GM12878 (cell line): ENCODE data around the gene WBP4. TPM values are rescaled to one million over a fixed set of nuclear protein-coding genes. Genes with fewer than 3 reads are reported as not detected.

Source experiments
- ATAC-seq: fragments of 200-7000 bp; cut with Tn5 transposase; 3 replicates; pipeline ENCODE4 v1.9.1; 2020; ENCODE audit warnings: mild to moderate bottlenecking, moderate library complexity
- BruUV-seq: library from RNA; stranded (reverse); fragments of 400-500 nt; replicated peaks from 2 replicates; lab custom pipeline; 2021; lab: Mats Ljungman, UMichigan
- CTCF ChIA-PET: fragments of 300-600 bp; sonication (Branson Sonifier 250); formaldehyde crosslinking; extraction: SDS; loops from one replicate; lab custom pipeline; 2021; ENCODE audit warnings: inconsistent platforms; lab: Yijun Ruan, JAX
- POLR2A ChIA-PET: fragments of 350-600 bp; formaldehyde crosslinking; extraction: SDS; loops from one replicate; lab custom pipeline; 2021; ENCODE audit warnings: inconsistent platforms; lab: Charles Lee
- RAD21 ChIA-PET: fragments of 300-600 bp; sonication (Branson Sonifier 250); formaldehyde crosslinking; loops from one replicate; lab custom pipeline; 2023; ENCODE audit warnings: antibody characterized with exemption; ENCODE audit not compliant: unreplicated experiment; lab: Charles Lee
- SMC1A ChIA-PET: fragments of 300-600 bp; sonication (Branson Sonifier 250); formaldehyde crosslinking; loops from one replicate; lab custom pipeline; 2023; ENCODE audit not compliant: unreplicated experiment, uncharacterized antibody; lab: Charles Lee
- DNase-seq: peaks from one replicate; pipeline ENCODE4 v3.0.0-alpha.2; 2011; ENCODE audit warnings: low read depth, low spot score
- FAIRE-seq: peaks from 3 replicates; lab custom pipeline; 2011; peaks lifted over from hg19 to GRCh38; lab: Jason Lieb, UNC
- H2AFZ ChIP-seq: 2 replicates; pipeline ENCODE4 v1.6.0; 2011; ENCODE audit warnings: low read depth, low read length, control low read depth; ENCODE audit not compliant: control insufficient read depth
- H3K27ac ChIP-seq: 2 replicates; pipeline ENCODE4 v1.5.1; 2011; ENCODE audit warnings: control low read depth; ENCODE audit not compliant: control insufficient read depth, insufficient read depth
- H3K27me3 ChIP-seq, 2 experiments: replicated peaks in 1 of 2; 2 replicates each; pipeline versions ENCODE4 v1.6.0 to v1.6.1; 2011; ENCODE audit warnings: low read length in 1 of 2; ENCODE audit not compliant: control insufficient read depth in 2 of 2, insufficient read depth in 2 of 2
- H3K36me3 ChIP-seq, 2 experiments: 2 replicates each; pipeline ENCODE4 v1.5.1; 2011; ENCODE audit warnings: low read length in 1 of 2; ENCODE audit not compliant: control insufficient read depth in 2 of 2, insufficient read depth in 2 of 2
- H3K4me1 ChIP-seq: 2 replicates; pipeline ENCODE4 v1.6.1; 2011; ENCODE audit warnings: mild to moderate bottlenecking, low read length, moderate library complexity, mixed read lengths; ENCODE audit not compliant: control insufficient read depth, insufficient read depth
- H3K4me2 ChIP-seq: 2 replicates; pipeline ENCODE4 v1.6.0; 2011; ENCODE audit warnings: control low read depth; ENCODE audit not compliant: control insufficient read depth, insufficient read depth
- H3K4me3 ChIP-seq: fragments of 200-600 bp; sonication (generic); 2 replicates; pipeline ENCODE4 v1.5.1; 2016
- H3K79me2 ChIP-seq: 2 replicates; pipeline ENCODE4 v1.6.0; 2011; ENCODE audit warnings: low read length; ENCODE audit not compliant: control insufficient read depth, insufficient read depth
- H3K9ac ChIP-seq: 2 replicates; pipeline ENCODE4 v1.8.0; 2011; ENCODE audit warnings: low read length, control low read depth, mixed read lengths; ENCODE audit not compliant: control insufficient read depth, insufficient read depth
- H3K9me3 ChIP-seq: replicated peaks from 3 replicates; pipeline ENCODE4 v1.5.1; 2011; ENCODE audit warnings: mild to moderate bottlenecking, low read length; ENCODE audit not compliant: control insufficient read depth, insufficient read depth
- H4K20me1 ChIP-seq: 2 replicates; pipeline ENCODE4 v1.6.0; 2011; ENCODE audit not compliant: control insufficient read depth, insufficient read depth
- CBFB ChIP-seq: IDR thresholded peaks from 2 replicates; pipeline ENCODE4 v1.6.1; 2016; ENCODE audit warnings: antibody characterized with exemption, low read depth
- CHD1 ChIP-seq: IDR thresholded peaks from 2 replicates; pipeline ENCODE4 v1.6.1; 2012; ENCODE audit warnings: low read depth, low read length, improper control_type of control experiment
- CTCF ChIP-seq, 3 experiments: IDR thresholded peaks in 2 of 3; conservative IDR thresholded peaks in 1 of 3; 2 replicates each; pipeline ENCODE4 v1.5.1; 2011; ENCODE audit warnings: low read depth in 3 of 3, low read length in 3 of 3, mild to moderate bottlenecking in 3 of 3, control low read depth in 2 of 3, moderate library complexity in 2 of 3, inconsistent platforms in 1 of 3, mixed read lengths in 1 of 3; ENCODE audit not compliant: control insufficient read depth in 2 of 3, insufficient read depth in 1 of 3; ENCODE audit errors: extremely low read depth in 1 of 3
- ELK1 ChIP-seq: IDR thresholded peaks from 2 replicates; pipeline ENCODE4 v1.6.1; 2012; ENCODE audit warnings: low read depth, low read length, improper control_type of control experiment
- FOS ChIP-seq: IDR thresholded peaks from 3 replicates; pipeline ENCODE4 v1.6.1; 2011; ENCODE audit warnings: borderline replicate concordance; ENCODE audit not compliant: insufficient read length; ENCODE audit errors: extremely low read depth
- HCFC1 ChIP-seq: fragments of 150-350 bp; IDR thresholded peaks from 2 replicates; pipeline ENCODE4 v1.6.1; 2014; ENCODE audit warnings: low read length
- HDAC6 ChIP-seq: fragments of 200-600 bp; sonication (generic); IDR thresholded peaks from one replicate; pipeline ENCODE4 v1.8.0; 2017; ENCODE audit warnings: antibody characterized with exemption; ENCODE audit not compliant: unreplicated experiment
- KDM1A ChIP-seq: fragments of 200-600 bp; sonication (generic); IDR thresholded peaks from 2 replicates; pipeline ENCODE4 v1.6.1; 2016; ENCODE audit warnings: borderline replicate concordance
- MEF2A ChIP-seq: IDR thresholded peaks from 2 replicates; pipeline ENCODE4 v1.6.1; 2011; ENCODE audit warnings: low read depth, mild to moderate bottlenecking, low read length, moderate library complexity; ENCODE audit not compliant: insufficient read depth
- MXI1 ChIP-seq: fragments of 150-350 bp; IDR thresholded peaks from 2 replicates; pipeline ENCODE4 v1.6.1; 2011; ENCODE audit warnings: low read depth, mild to moderate bottlenecking, inconsistent platforms, low read length, improper control_type of control experiment
- PRDM15 ChIP-seq: fragments of 450-650 bp; formaldehyde crosslinking; IDR thresholded peaks from 2 replicates; pipeline ENCODE4 v1.4.0; 2020; ENCODE audit warnings: mild to moderate bottlenecking, moderate library complexity
- RAD21 ChIP-seq: IDR thresholded peaks from 2 replicates; pipeline ENCODE4 v1.6.1; 2011; ENCODE audit warnings: mild to moderate bottlenecking, low read depth, low read length, moderate library complexity; ENCODE audit not compliant: insufficient read depth
- SP1 ChIP-seq: IDR thresholded peaks from one replicate; pipeline ENCODE4 v1.6.1; 2011; ENCODE audit warnings: low read depth, low read length
- SREBF1 ChIP-seq: IDR thresholded peaks from 2 replicates; pipeline ENCODE4 v1.6.1; 2012; ENCODE audit warnings: mild to moderate bottlenecking, low read length
- ZNF217 ChIP-seq: fragments of 450-650 bp; IDR thresholded peaks from 2 replicates; pipeline ENCODE4 v1.6.1; 2017; ENCODE audit warnings: antibody characterized with exemption, mild to moderate bottlenecking
- ZNF274 ChIP-seq: IDR thresholded peaks from one replicate; pipeline ENCODE4 v1.8.0; 2011; ENCODE audit not compliant: insufficient read length, insufficient read depth
- ZSCAN29 ChIP-seq: fragments of 450-650 bp; IDR thresholded peaks from 2 replicates; pipeline ENCODE4 v1.6.1; 2017; ENCODE audit warnings: mild to moderate bottlenecking, moderate library complexity
- WGBS: methylation state at CpG from one replicate; pipeline ENCODE4 v1.1.6; 2016; ENCODE audit warnings: low lambda C conversion rate; ENCODE audit not compliant: insufficient replicate concordance, insufficient coverage; ENCODE audit errors: missing lambda C conversion rate; 5-methylcytosine and 5-hydroxymethylcytosine counted together
- in situ Hi-C: fragments of 300-500 bp; cut with MboI; formaldehyde crosslinking; loops from 9 replicates; pipeline ENCODE4 v1.14.3; 2018; ENCODE audit warnings: mixed read lengths
- intact Hi-C: fragments of 100-400 bp; cut with micrococcal nuclease; formaldehyde crosslinking; loops from one replicate; pipeline ENCODE4 v1.14.2; 2022; ENCODE audit not compliant: unreplicated experiment
- polyA plus RNA-seq, 11 experiments: library from polyadenylated mRNA; depleted of rRNA in 4 of 11; unstranded in 6 of 11; stranded (reverse) in 5 of 11; fragments of >200 nt; fragmentation: Nextera tagmentation in 4 of 11; fragmentation: Illumina TruSeq in 1 of 11; extraction: Ambion mirVana in 4 of 11; extraction: Trizol in 1 of 11; gene quantifications; 1 replicate in 1 of 11; 2 replicates in 10 of 11; pipeline versions ENCODE4 v1.2.1 to v1.2.3, GENCODE V29; 2011 to 2016; ENCODE audit warnings: inconsistent platforms in 2 of 11, missing spikeins in 2 of 11, low read depth in 1 of 11
- total RNA-seq, 4 experiments: library from RNA; depleted of rRNA in 3 of 4; stranded (reverse); fragments of >200 nt in 3 of 4; fragmentation: Illumina TruSeq in 1 of 4; extraction: Trizol in 1 of 4; gene quantifications; 2 replicates each; pipeline versions ENCODE4 v1.2.1 to v1.2.3, GENCODE V29; 2013 to 2021

The WBP4 gene
- total and polyA plus RNA-seq, 10 of the 15 experiments (the other 5 are each of a cell fraction or from before 2014, with no cell fraction given): 7.4 to 21.6 (median 14.2) TPM

- Histone ChIP-seq H3K79me2 (peaks cover 80% of the 10 kb centered on the region), H3K9ac (no peak overlapping the region), H3K36me3 (no peaks in the 10 kb centered on the region), H3K27me3 (no peaks in the 10 kb centered on the region), H4K20me1 (no peaks in the 10 kb centered on the region), H3K4me2 (peak overlapping the region; percentile 72), H3K27ac (no peak overlapping the region), H3K4me3 (no peak overlapping the region; the same call in 1 of the 2 replicates), H3K9me3 (no peaks in the 10 kb centered on the region), H2AFZ (no peak overlapping the region), H3K4me1 (peaks cover 3% of the 10 kb centered on the region; the same call in 1 of the 2 replicates)
- BruUV-seq: no TSS peak
- FAIRE-seq (peak; percentile 77), ATAC-seq (peak; percentile 14), DNase-seq (no peak)
- ChIA-PET CTCF (interaction anchor here (0.6 to 5.2 kb wide), 49 partner anchors 8 to 1022 kb away, joined by 3 to 129 read pairs (median 5); partner anchors contain the start of genes ELF1 and SLC25A15), POLR2A (interaction anchor here (0.5 to 4.7 kb wide), 8 partner anchors 36 to 212 kb away, joined by 3 to 25 read pairs (median 4); partner anchors contain the start of gene ELF1), SMC1A (interaction anchor here (0.6 to 4.0 kb wide), 35 partner anchors 9 to 354 kb away, joined by 3 to 75 read pairs (median 6); partner anchors contain the start of gene ELF1), RAD21 (interaction anchor here (0.6 to 9.9 kb wide), 20 partner anchors 19 to 172 kb away, joined by 3 to 172 read pairs (median 8); partner anchors contain the start of gene ELF1)
- intact Hi-C loops: loop anchor here (1.0 to 5.0 kb wide), 3 partner anchors 38 to 167 kb away; partner anchors contain the start of gene ELF1
- WGBS: 80% methylated on average over 5 of the region's 5 CpGs
- in situ Hi-C loops: loop anchor here (5.0 kb wide), 1 partner anchor 78 kb away; no protein-coding TSS in a partner anchor
- TF ChIP-seq PRDM15 (CRISPR knock-in tag) (no peak), ELK1 (no peak), CTCF (IDR thresholded peaks at IDR 0.05 in 2 of 3, conservative IDR thresholded peaks at IDR 0.05 in 1 of 3; ENCODE audit: control insufficient read depth in 2 of 3, extremely low read depth in 1 of 3, insufficient read depth in 1 of 3, low read depth in 3 of 3, low read length in 3 of 3) (peak; percentile 44 to 53 (median 46); a peak in 4 of 6 replicates), ZNF274 (no peak), HCFC1 (no peak), FOS (no peak), ZSCAN29 (no peak), MXI1 (no peak), HDAC6 (no peak), SP1 (no peak), KDM1A (no peak), MEF2A (no peak), ZNF217 (no peak), RAD21 (peak; percentile 21; the same call in 1 of the 2 replicates), CBFB (no peak), SREBF1 (no peak), CHD1 (no peak)
Observed at GRCh38 chr13:41054919-41055619, 6.2 kb upstream of the WBP4 start.
